Psoas muscle (tissue), 8 donors: ENCODE data around the gene SEC14L5. TPM values are rescaled to one million over a fixed set of nuclear protein-coding genes. Genes with fewer than 3 reads are reported as not detected.
"Not testable (repeated sequence)": the region's sequence is repeated elsewhere in the genome, so short reads cannot be mapped to it uniquely, and the experiment has no call there.

Experiments used
- ATAC-seq, 4 donors: fragments of 200-7000 bp; cut with Tn5 transposase; one replicate each; pipeline ENCODE4 v1.9.1; 2020; ENCODE audit warnings: moderate library complexity in 3 of 4, mild to moderate bottlenecking in 2 of 4
- DNase-seq, 2 donors: peaks; one replicate each; pipeline ENCODE4 v3.0.0-alpha.2; 2020
- H3K27ac ChIP-seq: fragments of 200-600 bp; one replicate; pipeline ENCODE4 v1.8.0; 2022
- H3K27me3 ChIP-seq, 3 donors: fragments of 200-600 bp in 1 of 3; one replicate each; pipeline versions ENCODE4 v1.6.1 to v1.8.0; 2013 to 2022; ENCODE audit warnings: low read length in 2 of 3, mild to moderate bottlenecking in 2 of 3, moderate library complexity in 1 of 3; ENCODE audit not compliant: insufficient read depth in 3 of 3
- H3K36me3 ChIP-seq, 2 donors: fragments of 200-600 bp in 1 of 2; one replicate each; pipeline versions ENCODE4 v1.6.1 to v1.8.0; 2013 to 2022; ENCODE audit warnings: low read depth in 1 of 2, mild to moderate bottlenecking in 1 of 2, moderate library complexity in 1 of 2; ENCODE audit not compliant: insufficient read depth in 1 of 2
- H3K4me1 ChIP-seq: fragments of 200-600 bp; one replicate; pipeline ENCODE4 v1.8.0; 2022
- H3K4me3 ChIP-seq: fragments of 200-600 bp; one replicate; pipeline ENCODE4 v1.8.0; 2022; ENCODE audit warnings: mild to moderate bottlenecking
- H3K9me3 ChIP-seq: fragments of 200-600 bp; one replicate; pipeline ENCODE4 v1.8.0; 2022
- CTCF ChIP-seq: fragments of 200-600 bp; IDR thresholded peaks from one replicate; pipeline ENCODE4 v1.8.0; 2022; ENCODE audit warnings: antibody characterized with exemption
- WGBS, 3 donors: extraction: QIAGEN DNeasy Blood & Tissue Kit; methylation state at CpG; one replicate each; pipeline versions ENCODE4 v1.1.6 to v1.1.7; 2013; 5-methylcytosine and 5-hydroxymethylcytosine counted together
- intact Hi-C, 2 donors: fragments of 100-400 bp; cut with DNase I; formaldehyde crosslinking; loops; one replicate each; pipeline versions ENCODE4 v1.11.0 to v1.14.2; 2022
- polyA plus RNA-seq, 3 donors: library from polyadenylated mRNA; stranded (reverse); fragments of 200-250 nt; gene quantifications; one replicate each; pipeline ENCODE4 v1.2.3, GENCODE V29; 2013
- total RNA-seq, 4 donors: library from RNA; stranded (reverse); fragmentation: NEBNext Ultra II Directional in 2 of 4; extraction: Animal tissue kit (Norgen Biotek cat#: 25700) in 2 of 4; gene quantifications; one replicate each; pipeline versions ENCODE4 v1.2.1 to v1.2.4, GENCODE V29; 2021 to 2023
- donor health status: healthy with polysubstance abuse.
- donor health status: DM: no; HTN: no; CAD: no; lungs with moderate emphysema.
- donor health status: Bipolar disorder and iron deficiency.
- donor health status: healthy.
- donor health status: DM: yes; HTN: yes; CAD: no.
- donor health status: DM: no; HTN: no; CAD: no.
- donor health status: DM: no; HTN: no; CAD: no.
- donor health status: DM: yes; HTN: yes; CAD: no.

SEC14L5 gene
- total and polyA plus RNA-seq, 7 donors, result 0.23 to 0.88 (median 0.42) TPM

DNA sequence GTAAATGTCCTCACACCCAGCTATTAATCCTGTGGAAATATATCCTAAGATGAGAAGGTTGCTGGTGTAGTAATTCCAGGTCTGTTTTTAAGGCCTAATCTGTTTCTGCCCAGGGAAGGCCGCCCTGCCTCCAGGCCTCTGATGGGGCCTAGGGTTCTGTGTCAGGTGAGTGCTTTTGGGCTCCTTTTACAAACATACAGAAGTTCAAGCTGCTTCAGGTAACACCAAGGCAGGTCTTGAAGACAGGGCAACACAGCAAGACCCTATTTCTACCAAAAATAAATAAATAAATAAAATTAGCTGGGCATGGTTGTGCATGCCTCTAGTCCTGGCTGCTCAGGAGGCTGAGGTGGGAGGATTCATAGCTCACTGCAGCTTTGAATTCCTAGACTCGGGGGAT, 30.5 kb upstream of the SEC14L5 start:
- no peaks in the 10 kb centered on the region for H3K36me3 ChIP-seq
- ATAC-seq, result no peak
- no peak overlapping the region for H3K27ac ChIP-seq
- 67 to 100% (median 71%) methylated on average over 2 of the region's 2 CpGs for WGBS, 3 donors
- H3K4me3 ChIP-seq, result no peak overlapping the region
- intact Hi-C loops, result no loop called here
- no peak for DNase-seq
- H3K9me3 ChIP-seq, result peaks cover 12% of the 10 kb centered on the region
- no peak for TF ChIP-seq CTCF
- no peaks in the 10 kb centered on the region for H3K4me1 ChIP-seq
- H3K27me3 ChIP-seq, result peaks cover 0 to 8% (median 0%) of the 10 kb centered on the region in 3 donors

- 79 to 88% (median 85%) methylated on average over 6 of the region's 6 CpGs for WGBS, 3 donors
- H3K27me3 ChIP-seq, result peaks cover 0 to 5% (median 0%) of the 10 kb centered on the region in 3 donors
- TF ChIP-seq CTCF, result no peak
- ATAC-seq, result no peak
- no peak for DNase-seq
- no peak overlapping the region for H3K27ac ChIP-seq
- H3K36me3 ChIP-seq, result no peaks in the 10 kb centered on the region
- intact Hi-C loops, result no loop called here
- no peak overlapping the region for H3K4me3 ChIP-seq
- H3K9me3 ChIP-seq, result peaks cover 12% of the 10 kb centered on the region
- H3K4me1 ChIP-seq, result no peaks in the 10 kb centered on the region
Measured at GRCh38 chr16:4928227-4928626, 29.9 kb upstream of the SEC14L5 start.

DNA sequence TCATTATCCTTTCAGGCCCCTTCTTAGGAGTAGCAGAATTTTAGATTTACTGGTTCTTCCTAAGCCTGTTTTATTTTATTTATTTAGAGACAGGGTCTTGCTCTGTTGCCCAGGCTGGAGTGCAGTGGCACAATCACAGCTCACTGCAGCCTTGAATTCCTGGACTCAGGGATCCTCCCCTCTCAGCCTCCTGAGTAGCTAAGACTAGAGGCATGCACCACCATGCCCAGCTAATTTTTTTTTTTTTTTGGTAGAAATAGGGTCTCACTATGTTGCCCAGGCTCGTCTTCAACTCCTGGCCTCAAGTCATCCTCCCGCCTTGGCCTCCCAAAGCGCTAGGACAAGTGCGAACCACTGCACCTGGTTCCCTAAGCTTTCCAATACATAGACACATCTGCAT, 28.5 kb upstream of the SEC14L5 start:
- WGBS, 3 donors, result 89 to 95% (median 91%) methylated on average over 4 of the region's 4 CpGs
- H3K36me3 ChIP-seq, H3K27me3 ChIP-seq, DNase-seq, H3K4me3 ChIP-seq, ATAC-seq, intact Hi-C loops, H3K4me1 ChIP-seq, H3K27ac ChIP-seq: not testable (repeated sequence)
- H3K9me3 ChIP-seq, result peaks cover 12% of the 10 kb centered on the region

DNA sequence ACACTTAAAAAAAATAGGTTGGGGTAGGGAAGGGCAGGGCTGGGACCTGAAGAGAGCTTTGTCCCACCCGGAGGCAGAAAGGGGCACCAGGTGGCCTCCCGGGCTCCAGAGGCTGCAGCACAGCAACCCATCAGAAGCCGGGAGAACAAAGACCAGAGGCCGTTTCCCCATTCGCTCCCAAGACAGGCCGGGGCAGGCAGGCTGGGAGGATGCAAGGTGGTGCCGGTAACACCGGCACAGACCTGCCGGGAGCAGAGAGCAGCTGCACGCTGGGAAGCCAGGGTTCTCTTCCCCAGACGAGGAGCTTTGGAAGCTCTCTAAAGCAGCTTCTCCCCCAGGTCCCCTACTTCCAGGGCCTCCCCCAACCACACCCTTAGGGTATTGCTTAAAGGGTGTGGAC, 26.7 kb upstream of the SEC14L5 start:
- Histone ChIP-seq H3K4me1 (peaks cover 11% of the 10 kb centered on the region), H3K27ac (no peak overlapping the region), H3K36me3 (no peaks in the 10 kb centered on the region), H3K9me3 (peaks cover 7% of the 10 kb centered on the region), H3K27me3 (peaks cover 0 to 22% (median 5%) of the 10 kb centered on the region in 3 donors), H3K4me3 (no peak overlapping the region)
- TF ChIP-seq CTCF, result no peak
- intact Hi-C loops, result no loop called here
- DNase-seq, result no peak
- no peak for ATAC-seq
- 73 to 82% (median 76%) methylated on average over 11 of the region's 11 CpGs for WGBS, 3 donors

DNA sequence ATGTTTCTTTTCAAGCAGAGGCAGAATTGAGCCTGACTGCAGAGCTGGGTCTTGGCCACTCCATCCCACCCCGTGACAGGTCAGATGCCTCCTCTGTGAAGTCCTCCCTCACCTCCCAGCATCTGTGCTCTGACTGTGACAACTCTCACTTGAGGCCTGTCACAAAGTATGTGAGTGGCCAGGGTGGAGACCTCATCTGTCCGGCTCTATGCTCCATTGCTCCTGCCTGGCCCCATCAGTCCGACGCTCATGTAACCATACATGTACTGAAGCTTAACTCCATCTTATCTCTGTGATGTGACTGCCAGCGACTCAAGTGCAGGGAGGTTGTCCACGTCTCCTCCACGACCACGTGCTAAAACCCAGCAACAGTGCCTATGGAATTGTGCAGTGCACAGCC, 24.7 kb upstream of the SEC14L5 start:
- intact Hi-C loops, result no loop called here
- Histone ChIP-seq H3K36me3 (no peaks in the 10 kb centered on the region), H3K27me3 (peaks cover 0 to 41% (median 5%) of the 10 kb centered on the region in 3 donors), H3K4me1 (peaks cover 15% of the 10 kb centered on the region), H3K9me3 (no peaks in the 10 kb centered on the region), H3K27ac (no peak overlapping the region), H3K4me3 (no peak overlapping the region)
- DNase-seq, result no peak
- no peak for ATAC-seq
- 63 to 76% (median 68%) methylated on average over 8 of the region's 8 CpGs for WGBS, 3 donors
- no peak for TF ChIP-seq CTCF
